HG03432 (cell line): ENCODE results near the gene MOCS1.

Source experiments
- ATAC-seq: cut with Tn5 transposase; IDR thresholded peaks from one replicate; pipeline ENCODE4 v1.9.1; 2021; ENCODE audit warnings: mild to moderate bottlenecking, moderate library complexity; ENCODE audit not compliant: unreplicated experiment

The MOCS1 gene

DNA sequence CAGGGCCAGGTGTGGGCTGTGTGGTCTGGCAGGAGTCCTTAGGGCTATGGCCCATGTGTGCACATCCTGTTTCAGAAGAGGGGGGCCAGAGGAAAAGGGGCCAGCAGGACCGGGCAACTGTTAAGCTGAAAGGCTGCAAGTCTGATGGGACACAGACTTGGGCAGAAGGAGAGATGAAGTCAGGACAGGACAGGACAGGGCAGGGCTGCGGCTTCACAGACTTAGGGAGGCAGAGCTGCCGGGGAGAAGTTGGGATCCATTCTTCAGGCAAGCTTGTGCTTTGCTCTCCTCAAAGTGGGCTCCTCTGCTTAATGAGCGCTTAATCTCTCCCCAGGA is 28.7 kb downstream of the MOCS1 start:
- no peak for ATAC-seq

DNA sequence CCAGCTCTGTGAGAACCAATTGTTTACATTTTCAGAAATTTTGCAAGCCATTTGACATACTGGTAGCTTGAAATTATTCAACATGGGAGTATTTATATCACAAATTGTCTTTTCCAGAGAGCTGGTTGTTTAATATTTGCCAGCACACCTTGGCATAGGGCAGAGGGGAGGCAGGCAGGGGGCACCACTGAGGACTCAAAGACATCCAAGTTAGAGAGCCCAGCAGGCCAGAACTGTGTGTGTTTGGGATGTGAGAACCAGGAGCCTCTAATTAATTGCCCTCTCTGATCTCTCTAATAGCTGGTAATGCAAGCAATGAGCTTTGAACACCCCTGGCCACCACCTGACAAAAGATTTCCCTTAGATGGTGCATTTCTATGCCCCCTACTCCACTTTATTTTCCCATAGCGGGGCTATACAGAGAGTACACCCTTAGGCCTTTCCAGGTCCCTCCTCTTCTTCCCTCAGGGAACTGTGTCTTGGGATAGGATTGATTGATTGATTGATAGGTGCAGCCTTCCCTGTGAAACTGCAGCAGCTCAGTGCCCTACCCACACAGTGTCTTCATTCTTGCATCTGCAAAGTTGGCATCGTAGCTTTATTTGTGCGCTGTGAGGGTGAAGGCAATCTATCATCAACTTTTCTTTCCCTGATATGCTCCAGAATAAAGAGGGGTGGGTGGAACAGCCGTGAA is 29.2 kb downstream of the MOCS1 start:
- no peak for ATAC-seq

GRCh38 chr6:39903656-39904055 is 30.6 kb downstream of the MOCS1 start:
- ATAC-seq = no peak

DNA sequence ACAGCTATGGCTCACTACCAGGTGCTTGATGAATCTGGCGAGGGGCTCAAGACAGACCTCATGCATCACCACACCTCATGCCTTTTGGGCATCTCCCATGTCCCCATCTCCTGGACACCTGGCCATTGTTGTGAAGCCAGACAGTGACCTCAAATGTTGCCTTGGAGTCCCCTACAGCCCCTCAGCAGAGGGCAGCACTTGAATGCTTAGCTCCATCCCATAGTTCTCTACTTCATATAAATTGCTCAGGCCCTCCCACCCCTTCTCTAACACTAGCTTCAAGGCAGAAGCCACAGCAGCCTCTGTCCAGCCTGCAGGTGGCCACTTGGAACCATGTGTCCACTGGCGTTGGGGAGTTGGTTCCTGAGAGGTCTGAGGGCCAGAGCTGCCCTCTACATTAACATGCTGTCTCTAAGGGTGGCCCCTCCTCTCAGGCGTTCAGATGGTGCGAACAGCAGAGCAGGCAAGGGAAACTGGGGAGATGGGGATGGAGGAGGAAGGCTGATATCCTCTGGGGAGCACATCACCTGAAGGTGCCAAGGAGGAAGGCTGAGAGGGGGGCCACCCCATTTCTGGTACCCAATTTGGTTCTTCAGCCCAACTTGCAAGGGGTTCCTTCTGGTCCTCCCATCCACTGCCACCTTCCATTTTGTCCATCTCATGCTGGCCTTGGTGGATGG is 31.3 kb downstream of the MOCS1 start:
- no peak for ATAC-seq

GRCh38 chr6:39902136-39902535 is 32.1 kb downstream of the MOCS1 start:
- ATAC-seq = no peak

DNA sequence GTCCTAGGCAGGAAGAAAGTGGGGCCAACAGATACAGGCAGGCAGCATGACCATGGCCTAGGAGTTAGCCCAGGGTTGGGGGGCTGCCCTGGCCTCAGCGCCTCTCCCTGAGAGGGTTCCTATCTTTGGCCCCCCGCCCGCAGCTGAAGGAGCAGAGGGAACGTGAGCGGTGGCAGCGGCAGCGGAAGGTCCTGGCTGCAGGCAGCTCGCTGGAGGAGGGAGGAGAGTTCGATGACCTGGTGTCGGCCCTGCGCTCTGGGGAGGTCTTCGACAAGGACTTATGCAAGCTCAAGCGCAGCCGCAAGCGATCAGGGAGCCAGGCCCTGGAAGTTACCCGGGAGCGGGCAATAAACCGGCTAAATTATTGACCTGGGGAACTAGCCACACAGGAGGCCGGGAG is 32.6 kb downstream of the MOCS1 start:
- ATAC-seq = no peak

DNA sequence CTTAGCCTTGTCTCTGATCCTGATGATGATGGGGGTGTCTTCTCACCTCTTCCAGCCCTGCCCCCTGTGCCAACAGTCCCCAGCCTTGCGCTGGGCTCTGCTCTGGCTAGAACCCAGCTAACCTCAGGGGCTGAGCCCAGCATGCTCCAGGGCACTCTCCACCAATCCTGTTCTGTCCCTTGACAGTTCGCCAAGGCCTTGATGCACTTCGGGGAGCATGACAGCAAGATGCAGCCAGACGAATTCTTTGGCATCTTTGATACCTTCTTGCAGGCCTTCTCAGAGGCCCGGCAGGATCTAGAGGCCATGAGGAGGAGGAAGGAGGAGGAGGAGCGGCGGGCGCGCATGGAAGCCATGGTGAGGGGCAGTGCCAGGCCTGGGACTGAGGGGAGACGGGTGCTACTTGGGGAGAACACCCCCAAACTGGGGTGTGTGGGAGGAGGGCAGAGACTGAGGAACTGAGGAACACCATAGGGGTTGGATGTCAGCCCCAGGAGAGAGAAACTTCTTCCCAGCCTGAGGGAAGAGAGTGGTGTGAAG is 33.1 kb downstream of the MOCS1 start:
- no peak for ATAC-seq

DNA sequence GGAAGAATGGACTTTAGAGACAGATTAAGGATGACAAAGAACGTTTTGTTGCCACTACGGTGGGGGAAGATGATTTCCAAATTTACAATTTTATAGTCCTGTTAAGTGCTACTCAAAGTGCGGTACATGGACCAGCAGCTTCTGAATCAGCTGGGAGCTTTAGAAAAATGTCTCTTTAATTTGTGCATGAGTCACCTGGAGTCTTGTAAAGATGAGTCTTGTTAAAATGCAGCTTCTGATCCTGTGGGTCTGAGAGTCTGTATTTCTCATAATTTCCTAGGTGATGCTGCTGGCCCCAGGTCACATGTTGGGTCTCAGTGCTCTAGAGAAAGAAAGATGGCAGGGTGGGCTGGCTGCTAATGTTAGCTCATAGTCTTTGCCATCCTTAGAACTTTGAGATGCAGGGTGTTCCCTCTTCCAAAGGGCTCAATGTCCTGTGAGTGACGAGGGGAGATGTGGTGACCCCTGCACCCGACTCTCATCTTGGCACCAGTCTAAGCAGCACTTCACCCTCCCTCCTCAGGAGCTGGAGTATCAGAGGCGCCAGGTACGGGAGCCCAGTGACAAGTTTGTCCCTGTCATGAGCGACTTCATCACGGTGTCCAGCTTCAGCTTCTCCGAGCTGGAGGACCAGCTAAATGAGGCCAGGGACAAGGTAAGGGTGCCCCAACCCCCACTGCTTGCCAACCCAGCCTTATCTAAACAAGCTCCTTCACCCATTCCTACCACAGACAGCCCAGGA is 34.5 kb downstream of the MOCS1 start:
- no peak for ATAC-seq

DNA sequence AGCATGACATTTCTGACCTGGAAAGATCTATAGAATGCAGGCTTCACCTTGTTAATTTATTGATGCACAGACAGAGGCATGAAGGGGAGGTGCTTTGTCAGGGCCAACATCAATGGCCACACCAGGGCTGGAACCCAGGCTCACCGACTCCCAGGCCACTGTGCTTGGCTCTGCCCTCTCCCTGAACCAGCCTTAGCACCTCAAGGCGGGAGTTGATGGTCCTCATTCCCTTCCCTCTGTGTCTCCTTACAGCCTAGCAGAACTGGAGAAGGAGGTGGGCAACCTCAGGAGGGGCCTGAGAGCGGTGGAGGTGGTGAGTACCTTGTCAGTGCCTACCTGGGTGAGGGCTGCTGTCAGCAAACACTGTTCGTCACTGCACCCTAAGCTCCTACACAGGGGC is 35.6 kb downstream of the MOCS1 start:
- no peak for ATAC-seq

DNA sequence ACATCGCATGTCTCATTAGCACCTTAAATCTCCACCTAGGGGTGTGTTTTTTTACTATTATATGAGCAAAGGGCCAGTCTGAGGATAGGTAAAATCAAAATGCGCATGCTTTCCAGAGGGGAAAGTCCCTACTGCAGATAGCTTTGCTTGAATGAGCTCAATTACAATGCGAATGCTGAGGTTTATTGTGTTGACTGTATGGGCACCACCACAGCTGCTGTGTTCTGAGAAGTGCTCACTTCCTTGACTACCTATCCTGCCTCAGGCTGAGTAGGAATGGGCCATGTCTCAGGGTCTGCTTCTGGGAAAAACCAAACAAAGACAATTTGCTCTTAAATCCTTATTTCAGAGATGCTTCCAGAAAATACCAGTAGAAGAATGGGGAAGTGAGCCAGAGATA is 36.6 kb downstream of the MOCS1 start:
- ATAC-seq = no peak

DNA sequence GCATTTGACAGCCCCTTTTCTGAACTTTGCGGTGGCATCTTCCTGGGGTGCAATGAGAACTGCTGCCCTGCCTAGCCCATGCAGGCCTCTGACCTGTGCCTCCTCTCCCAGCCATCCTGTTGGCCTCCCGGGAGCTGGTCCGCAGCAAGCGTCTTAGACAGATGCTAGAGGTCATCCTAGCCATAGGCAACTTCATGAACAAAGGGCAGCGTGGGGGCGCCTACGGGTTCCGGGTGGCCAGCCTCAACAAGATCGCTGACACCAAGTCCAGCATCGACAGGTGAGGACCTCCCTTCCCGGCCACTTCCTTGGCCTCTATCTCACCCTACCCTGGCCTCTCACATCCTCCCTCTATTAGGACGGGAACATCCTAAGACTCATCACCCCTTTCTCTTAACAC is 37.6 kb downstream of the MOCS1 start:
- no peak for ATAC-seq

GRCh38 chr6:39893286-39893685 is 41.0 kb downstream of the MOCS1 start:
- ATAC-seq = no peak

DNA sequence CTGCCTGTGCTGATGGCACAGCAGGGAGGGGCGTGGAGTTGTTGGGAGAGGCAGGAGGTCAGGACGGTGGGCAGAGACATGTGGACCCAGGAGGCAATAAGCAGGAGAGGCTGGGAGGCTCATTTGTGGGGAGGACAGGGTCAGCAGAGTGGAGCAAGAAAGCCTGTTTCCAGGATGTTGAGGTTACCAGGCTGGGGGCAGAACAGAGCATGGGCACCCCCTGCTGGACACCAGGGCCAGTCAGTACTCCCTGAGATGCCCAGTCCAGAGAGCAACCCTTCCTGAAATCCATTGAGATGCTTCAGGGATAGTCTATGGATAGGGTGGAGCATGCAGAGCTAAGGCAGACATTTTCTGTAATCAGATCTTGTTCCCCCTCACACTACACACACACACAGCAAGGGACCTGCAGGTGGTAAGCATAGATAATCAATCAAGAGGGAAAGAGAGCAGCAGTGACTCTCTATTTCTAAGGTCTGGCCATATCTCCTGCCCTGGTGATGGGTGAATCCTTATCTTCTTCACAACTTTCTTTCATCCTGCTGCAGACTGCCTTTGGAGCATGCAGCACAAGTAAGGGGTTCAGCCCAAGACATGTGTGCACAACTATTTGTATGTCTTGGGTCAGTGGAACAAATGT is 41.7 kb downstream of the MOCS1 start:
- ATAC-seq = no peak

- ATAC-seq = no peak
Observed at GRCh38 chr6:39891976-39892375, 42.3 kb downstream of the MOCS1 start.

DNA sequence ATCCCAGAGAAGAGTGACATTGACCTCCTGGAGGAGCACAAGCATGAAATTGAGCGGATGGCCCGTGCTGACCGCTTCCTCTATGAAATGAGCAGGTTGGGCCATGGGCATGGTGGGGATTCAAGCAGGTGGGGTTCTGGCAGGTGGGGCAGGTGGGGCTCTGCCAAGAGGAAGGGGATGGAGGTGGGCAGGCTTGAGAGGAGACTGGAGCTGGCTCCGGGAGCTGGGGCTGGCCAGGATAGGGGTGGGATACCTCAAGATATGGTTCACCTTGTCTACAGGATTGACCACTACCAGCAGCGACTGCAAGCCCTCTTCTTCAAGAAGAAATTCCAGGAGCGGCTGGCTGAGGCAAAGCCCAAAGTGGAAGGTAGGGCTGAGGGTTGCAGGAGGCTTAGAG is 42.9 kb downstream of the MOCS1 start:
- no peak for ATAC-seq

DNA sequence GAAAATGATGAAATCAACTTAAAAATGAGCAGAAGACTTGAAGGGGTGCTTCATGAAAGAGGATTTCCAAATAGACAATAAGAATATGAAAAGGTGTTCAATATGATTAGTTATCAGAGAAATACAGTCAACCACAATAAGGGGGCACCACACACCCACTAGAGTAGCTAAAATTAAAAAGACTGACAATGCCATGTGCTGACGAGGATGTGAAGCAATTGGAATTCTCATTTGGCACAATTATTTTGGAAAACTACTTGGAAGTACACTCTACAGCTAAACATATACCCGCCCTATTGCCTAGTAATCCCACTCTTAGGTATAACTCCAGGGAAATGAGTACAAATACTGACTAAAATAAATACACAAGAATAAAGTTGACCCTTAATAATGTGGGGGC is 45.0 kb downstream of the MOCS1 start:
- ATAC-seq = no peak

DNA sequence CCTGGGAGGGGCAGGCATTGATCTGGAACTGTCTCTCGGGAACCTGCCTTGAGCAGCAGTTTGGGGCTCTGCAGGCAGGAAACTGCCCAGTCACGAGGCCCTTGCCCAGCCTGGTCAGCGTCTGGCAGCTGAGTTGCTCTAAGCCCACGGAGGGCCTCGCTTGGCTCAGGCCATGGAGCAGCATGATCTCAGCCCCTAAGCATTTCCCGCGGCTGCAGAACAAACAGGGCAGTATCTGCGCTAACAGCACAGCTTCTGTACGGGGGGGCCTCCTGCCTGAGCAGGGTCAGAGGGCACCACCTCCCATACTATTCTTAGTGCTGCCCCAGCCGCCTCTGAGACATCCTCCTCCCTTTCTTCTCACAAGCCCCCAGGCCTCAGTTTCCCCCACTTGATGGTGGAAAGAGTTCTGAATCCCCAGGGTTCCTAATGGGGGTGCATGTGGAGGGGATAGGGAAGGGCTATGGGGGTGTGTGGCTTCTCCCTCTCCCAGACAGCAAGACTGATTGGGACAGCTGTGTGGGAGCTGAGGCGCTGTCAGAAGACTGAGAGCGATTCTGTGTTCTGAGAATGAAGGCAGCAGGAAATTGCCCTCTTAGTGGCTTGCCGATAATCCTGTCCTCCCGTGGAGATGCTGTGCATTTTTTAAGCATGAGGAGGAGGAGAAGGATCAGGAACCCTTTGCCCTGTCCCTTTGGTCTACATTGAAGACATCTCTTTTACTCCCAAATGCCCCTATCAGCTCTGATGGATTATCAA is 46.4 kb downstream of the MOCS1 start:
- no peak for ATAC-seq

DNA sequence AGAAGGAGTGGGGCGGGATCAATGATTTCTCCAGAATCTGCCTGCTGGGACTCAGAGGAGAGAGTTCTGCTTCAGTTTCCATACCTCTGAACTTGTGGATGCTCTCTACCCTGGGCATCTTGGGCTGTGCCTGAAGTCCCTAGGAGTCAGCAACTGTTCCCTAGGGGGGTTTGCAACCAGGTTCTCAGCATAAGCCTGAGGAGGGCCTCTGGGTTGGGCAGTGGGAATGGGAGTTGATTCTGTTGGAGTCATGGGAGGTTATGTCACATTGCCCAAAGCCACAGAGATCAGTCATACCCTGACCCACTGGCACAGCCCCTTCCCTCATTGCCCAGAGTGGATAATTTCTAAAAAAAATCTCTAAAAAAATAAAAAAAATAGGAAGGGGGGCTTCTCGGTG is 47.4 kb downstream of the MOCS1 start:
- ATAC-seq = no peak

DNA sequence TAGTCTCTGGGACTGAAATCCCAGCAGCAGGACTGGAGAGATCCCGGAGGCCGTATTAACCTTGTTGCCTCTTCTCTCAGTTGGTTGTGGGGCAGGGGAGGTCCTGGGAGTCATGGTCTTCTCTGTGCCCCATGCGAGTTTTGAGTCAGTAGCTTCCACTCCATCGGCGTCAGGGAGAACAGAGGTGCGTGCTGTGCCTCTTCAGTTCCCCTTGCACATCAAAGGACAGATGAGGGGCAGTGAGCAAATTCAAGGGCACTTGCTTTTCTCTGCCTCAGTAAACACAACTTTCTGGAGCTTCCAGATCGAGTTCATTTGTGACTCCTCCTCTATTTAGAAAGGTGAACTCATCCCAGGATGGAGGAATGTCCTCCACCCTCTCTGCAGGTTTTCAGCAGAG is 48.6 kb downstream of the MOCS1 start:
- no peak for ATAC-seq

DNA sequence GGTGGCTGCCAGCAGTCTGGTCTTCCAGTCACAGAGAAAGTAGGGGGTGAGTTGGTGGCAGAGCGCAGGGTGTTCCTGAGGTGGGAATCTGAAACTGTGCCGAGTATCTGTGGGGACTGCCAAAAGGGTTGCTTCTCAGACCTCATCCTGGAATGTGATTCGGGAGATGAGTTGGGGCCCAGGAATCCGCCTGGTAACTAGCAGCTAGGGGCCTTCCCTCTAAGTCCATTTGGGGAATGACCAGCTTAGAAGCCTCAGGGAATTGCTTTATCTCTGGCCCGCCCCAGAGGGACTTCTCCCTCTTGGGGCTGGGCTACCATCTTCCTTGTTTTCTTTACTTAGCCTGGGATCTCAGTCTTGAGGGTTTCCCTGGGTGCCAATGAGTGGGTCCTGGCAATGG is 49.6 kb downstream of the MOCS1 start:
- ATAC-seq = no peak

DNA sequence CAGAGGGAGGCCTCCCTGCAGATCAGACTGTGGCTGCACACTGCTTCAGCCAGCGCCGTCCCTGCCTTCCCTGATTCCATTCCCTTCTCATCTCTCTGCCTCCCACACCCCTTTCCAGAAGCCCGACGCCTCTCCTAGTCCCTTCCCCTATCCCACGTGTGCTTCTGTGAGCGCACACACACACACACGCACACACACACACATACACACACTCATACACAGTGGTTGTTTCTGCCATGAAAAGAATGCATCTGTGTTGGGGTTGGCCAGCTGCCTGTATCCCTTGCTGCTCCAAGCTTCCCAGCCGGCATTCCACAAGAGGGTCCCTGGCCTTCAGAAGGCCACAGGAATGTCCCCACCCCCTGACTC is 51.7 kb downstream of the MOCS1 start:
- ATAC-seq = no peak
